GM18861 (cell line): ENCODE results near the gene HIVEP3.
"Not testable (repeated sequence)": the region's sequence is repeated elsewhere in the genome, so short reads cannot be mapped to it uniquely, and the experiment has no call there.

Experiments
- ATAC-seq: cut with Tn5 transposase; IDR thresholded peaks from one replicate; pipeline ENCODE4 v1.9.1; 2021; ENCODE audit not compliant: unreplicated experiment

The HIVEP3 gene

GRCh38 chr1:41698916-41699860 lies 219.5 kb downstream of the HIVEP3 start:
- ATAC-seq, result no peak

GRCh38 chr1:41696381-41696780 lies 222.3 kb downstream of the HIVEP3 start:
- no peak for ATAC-seq

- no peak for ATAC-seq
These were observed 223.5 kb downstream of the HIVEP3 start for GRCh38 chr1:41695118-41695745.

- ATAC-seq, result not testable (repeated sequence)
These were observed 226.8 kb downstream of the HIVEP3 start for GRCh38 chr1:41691966-41692365.

- no peak for ATAC-seq
These were observed 227.3 kb downstream of the HIVEP3 start for GRCh38 chr1:41691424-41691823.

GRCh38 chr1:41690331-41690730 lies 228.4 kb downstream of the HIVEP3 start:
- no peak for ATAC-seq

GRCh38 chr1:41689558-41689981 lies 229.2 kb downstream of the HIVEP3 start:
- no peak for ATAC-seq

GRCh38 chr1:41689139-41689538 lies 229.6 kb downstream of the HIVEP3 start:
- ATAC-seq, result no peak

GRCh38 chr1:41687007-41687406 lies 231.7 kb downstream of the HIVEP3 start:
- ATAC-seq, result no peak

- no peak for ATAC-seq
These were observed 234.8 kb downstream of the HIVEP3 start for GRCh38 chr1:41683681-41684500.

- ATAC-seq, result no peak
These were observed 235.7 kb downstream of the HIVEP3 start for GRCh38 chr1:41682845-41683625.

GRCh38 chr1:41682149-41682548 lies 236.6 kb downstream of the HIVEP3 start:
- ATAC-seq, result no peak

- no peak for ATAC-seq
These were observed 237.2 kb downstream of the HIVEP3 start for GRCh38 chr1:41681331-41682098.

GRCh38 chr1:41679994-41680393 lies 238.7 kb downstream of the HIVEP3 start:
- no peak for ATAC-seq

- no peak for ATAC-seq
These were observed 239.2 kb downstream of the HIVEP3 start for GRCh38 chr1:41679531-41679930.

GRCh38 chr1:41678111-41678878 lies 240.4 kb downstream of the HIVEP3 start:
- ATAC-seq, result no peak

GRCh38 chr1:41677620-41678019 lies 241.1 kb downstream of the HIVEP3 start:
- ATAC-seq, result no peak

- ATAC-seq, result no peak
These were observed 243.3 kb downstream of the HIVEP3 start for GRCh38 chr1:41675401-41675800.

- no peak for ATAC-seq
These were observed 244.2 kb downstream of the HIVEP3 start for GRCh38 chr1:41674522-41674921.
